GM19438 (cell line): ENCODE data around the gene GALNT1.

Experiments used
- ATAC-seq: cut with Tn5 transposase; IDR thresholded peaks from one replicate; pipeline ENCODE4 v1.9.1; 2021; ENCODE audit warnings: low read depth; ENCODE audit not compliant: unreplicated experiment

Gene GALNT1

DNA sequence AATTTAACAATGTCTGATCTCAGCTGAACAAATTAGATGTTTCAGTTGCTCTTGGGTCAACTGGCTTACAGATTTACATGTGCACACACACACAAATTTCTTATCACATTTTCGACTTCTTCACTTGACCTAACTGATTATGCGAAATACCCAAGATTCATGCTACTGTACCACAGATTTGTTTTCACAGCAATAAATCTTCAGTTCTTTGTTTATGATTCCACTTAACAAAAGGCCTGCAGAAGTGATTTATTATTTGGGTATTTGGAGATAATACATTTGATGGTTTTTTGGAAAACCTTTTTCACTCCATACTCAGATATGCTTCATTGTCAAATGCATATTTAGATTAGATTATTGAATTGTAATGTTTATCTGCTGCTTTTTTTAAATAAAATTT, 129.0 kb downstream of the GALNT1 start:
- no peak for ATAC-seq

- no peak for ATAC-seq
Observed at GRCh38 chr18:35711227-35711626, 129.7 kb downstream of the GALNT1 start.

GRCh38 chr18:35713545-35713944, 132.0 kb downstream of the GALNT1 start:
- no peak for ATAC-seq

DNA sequence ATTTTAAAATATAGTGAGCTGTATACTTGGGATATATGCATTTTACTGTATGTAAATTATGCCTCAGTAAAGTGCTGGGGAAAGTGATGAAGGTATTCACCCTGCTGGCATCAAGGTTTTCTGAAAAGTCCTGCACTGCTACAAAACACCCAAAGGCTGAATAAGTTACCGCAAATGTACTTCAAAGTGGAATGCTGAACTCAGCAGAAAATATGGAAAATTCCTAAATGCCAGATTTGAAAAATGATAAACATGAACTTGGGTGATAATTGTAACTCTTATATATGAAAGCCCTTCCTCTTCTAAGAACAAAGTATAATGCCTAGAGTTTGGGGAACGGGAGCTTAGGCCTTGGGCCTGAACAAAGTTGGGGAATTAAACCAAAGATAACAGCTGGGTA, 133.0 kb downstream of the GALNT1 start:
- no peak for ATAC-seq

- no peak for ATAC-seq
Observed at GRCh38 chr18:35715139-35715538, 133.6 kb downstream of the GALNT1 start.

DNA sequence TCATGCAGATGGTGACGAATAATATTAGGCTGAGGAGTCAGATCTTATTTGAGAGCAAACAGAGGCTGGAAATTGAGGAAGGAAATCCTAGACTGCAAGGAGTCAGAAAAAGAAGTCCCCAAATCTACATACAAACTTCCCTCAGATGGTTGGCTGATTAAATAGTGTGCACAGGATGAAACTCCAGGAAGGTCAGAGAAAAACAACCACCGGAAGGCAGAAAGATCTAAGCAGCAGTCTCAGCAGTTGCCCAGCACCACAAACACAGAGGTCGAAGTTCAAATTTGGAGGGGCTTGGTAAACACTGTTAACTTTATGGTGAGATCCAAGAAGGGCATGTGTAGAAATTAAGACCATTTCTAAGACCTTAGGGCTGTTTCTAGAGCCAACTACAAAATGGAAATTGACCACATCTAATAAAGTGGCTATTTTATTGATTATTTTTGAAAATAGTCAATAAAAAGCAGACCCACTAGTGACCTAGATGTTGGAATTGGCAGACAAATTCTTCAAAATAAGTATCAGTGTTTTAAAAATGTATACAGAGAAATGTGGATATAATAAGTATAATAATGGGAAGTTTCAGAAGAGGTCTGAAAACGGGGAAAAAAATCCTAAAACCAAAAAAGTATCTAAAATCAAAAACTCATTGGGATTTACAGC, 134.8 kb downstream of the GALNT1 start:
- no peak for ATAC-seq

GRCh38 chr18:35717182-35717581, 135.6 kb downstream of the GALNT1 start:
- no peak for ATAC-seq

GRCh38 chr18:35721431-35722081, 140.0 kb downstream of the GALNT1 start:
- ATAC-seq, result no peak

DNA sequence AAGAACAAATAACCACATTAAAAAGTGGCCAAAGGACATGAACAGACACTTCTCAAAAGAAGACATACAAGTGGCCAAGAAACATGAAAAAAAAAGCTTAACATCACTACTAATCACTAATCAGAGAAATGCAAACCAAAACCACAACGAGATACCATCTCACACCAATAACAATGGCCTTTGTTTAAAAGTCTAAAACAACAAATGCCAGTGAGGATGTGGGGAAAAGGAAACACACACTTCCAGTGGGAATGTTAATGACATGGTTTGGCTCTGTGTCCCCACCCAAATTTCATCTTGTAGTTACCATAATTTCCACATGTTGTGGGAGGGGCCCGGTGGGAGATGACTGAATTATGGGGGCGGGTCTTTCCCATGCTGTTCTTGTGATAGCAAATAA, 147.1 kb downstream of the GALNT1 start:
- no peak for ATAC-seq

GRCh38 chr18:35729991-35730668, 148.6 kb downstream of the GALNT1 start:
- ATAC-seq, result no peak

DNA sequence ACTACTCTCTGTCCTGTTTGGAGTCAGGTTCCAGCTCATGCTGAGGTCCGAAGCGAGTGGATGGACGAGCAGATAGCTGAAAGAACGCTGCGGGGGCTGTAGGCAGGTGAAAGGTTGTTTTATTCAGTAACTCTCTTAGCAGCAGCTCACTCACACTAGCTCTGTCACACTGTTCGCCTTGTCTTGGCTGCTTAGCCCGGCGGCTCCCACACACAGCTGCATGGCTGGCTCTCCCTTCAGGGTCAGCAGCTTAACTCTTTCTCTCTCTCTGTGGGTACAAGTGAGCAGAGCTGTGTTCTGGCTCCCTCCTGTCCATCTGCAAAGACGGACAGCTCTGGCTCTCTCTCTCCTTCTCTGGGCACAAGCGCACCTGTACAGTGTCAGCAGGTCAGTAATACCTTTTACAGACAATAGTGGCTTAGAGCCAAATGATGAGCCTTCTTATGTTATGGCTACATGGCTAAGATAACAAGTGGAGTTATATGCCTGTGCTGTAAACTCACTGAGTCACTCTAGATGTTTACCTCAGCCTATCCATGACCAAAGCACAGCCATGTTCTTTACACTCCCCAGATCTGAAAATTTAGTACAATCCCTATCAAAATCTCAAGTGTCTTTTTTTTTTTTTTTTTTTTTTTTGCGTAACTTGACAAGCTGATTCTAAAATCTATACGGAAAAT, 149.3 kb downstream of the GALNT1 start:
- ATAC-seq, result no peak

GRCh38 chr18:35731701-35732100, 150.2 kb downstream of the GALNT1 start:
- no peak for ATAC-seq

DNA sequence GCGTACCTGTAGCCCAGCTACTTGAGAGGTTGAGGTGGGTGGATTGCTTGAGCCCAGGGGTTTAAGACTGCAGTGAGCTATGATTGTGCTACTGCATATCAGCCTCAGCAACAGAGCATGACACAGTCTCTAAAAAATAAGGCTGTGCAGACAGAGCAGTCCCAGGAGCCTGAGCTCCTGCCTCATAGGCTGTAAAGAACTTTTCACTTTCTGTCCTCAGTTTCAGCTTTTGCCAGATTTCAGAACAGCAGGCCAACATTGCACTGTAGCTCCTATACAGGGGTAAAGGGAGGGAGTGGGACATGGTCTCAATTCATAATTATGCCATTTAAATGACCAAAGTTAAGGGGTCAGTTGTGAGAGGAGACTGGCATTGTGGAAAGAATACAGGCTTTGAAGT, 150.6 kb downstream of the GALNT1 start:
- ATAC-seq, result no peak

DNA sequence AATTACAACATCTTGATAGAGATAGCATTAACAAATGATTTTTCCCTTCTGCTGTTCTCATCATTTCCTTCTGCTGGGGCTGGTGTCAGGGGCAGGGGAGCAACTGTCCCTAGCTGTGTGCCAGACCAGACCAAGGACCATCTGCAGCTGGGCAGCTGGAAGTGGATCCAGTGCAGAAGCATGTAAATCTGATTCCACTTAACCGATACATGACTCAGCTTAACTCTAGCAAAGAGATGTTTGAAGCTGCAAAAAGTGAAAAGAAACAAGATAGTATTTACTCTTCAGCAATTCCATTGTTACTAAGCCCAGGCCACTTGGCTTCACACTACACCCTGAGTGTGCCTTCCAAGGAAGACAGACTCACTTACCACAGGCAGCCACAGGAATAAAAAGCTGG, 151.1 kb downstream of the GALNT1 start:
- no peak for ATAC-seq

- ATAC-seq, result no peak
Observed at GRCh38 chr18:35733408-35733807, 151.9 kb downstream of the GALNT1 start.

DNA sequence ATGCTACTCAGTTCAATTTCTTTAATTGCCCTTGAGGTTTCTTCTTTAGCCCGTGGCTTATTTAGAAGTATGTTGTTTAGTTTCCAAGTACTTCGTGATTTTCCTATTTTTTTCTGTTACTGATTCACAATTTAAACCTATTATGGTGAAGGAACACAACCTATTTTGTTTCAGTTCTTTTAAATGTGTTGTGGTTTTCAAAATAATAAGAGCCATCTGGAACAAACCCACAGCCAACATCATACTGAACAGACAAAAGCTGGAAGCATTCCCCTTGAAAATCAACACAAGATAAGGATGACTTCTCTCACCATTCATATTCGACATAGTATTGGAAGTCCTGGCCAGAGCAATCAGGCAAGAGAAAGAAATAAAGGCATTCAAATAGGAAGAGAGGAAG, 155.2 kb downstream of the GALNT1 start:
- ATAC-seq, result no peak

GRCh38 chr18:35739778-35740177, 158.2 kb downstream of the GALNT1 start:
- ATAC-seq, result no peak

- ATAC-seq, result no peak
Observed at GRCh38 chr18:35740656-35741055, 159.1 kb downstream of the GALNT1 start.

DNA sequence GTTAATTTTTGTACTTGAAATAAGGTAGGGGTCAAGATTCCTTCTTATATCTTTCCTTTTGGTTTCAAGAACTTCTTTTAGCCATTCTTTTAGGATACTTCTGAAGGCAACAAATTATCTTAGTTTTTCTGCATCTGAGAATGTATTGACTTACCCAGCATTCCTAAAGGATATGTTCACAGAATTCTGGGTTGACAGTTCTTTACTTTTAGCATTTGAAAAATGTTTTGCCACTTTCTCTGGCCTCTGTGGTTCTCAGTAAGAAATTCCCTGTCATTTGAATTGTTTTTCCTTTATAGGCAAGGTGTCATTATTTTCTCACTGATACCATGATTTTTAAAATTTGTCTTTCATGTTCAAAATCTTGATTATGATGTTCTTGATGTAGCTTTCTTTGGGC, 162.4 kb downstream of the GALNT1 start:
- no peak for ATAC-seq

- ATAC-seq, result no peak
Observed at GRCh38 chr18:35745814-35746213, 164.3 kb downstream of the GALNT1 start.

- no peak for ATAC-seq
Observed at GRCh38 chr18:35746826-35747339, 165.3 kb downstream of the GALNT1 start.
